Body of pancreas (tissue), 4 donors: Measurements from ENCODE around the gene TRIM58.

ENCODE experiments used
- POLR2A ChIP-seq, 3 donors: fragments of 450-650 bp; IDR thresholded peaks; one replicate each; pipeline ENCODE4 v1.6.1; 2016; ENCODE audit warnings: antibody characterized with exemption in 3 of 3, mild to moderate bottlenecking in 2 of 3
- TF ChIP-seq, protein P1 (sequence below), 7 experiments: fragments of 450-650 bp in 4 of 7; fragments of 200-600 bp in 3 of 7; sonication (generic) in 3 of 7; IDR thresholded peaks; one replicate each; pipeline ENCODE4 v1.5.1; 2016 to 2019; ENCODE audit warnings: antibody characterized with exemption in 7 of 7

GRCh38 chr1:247913786-247914185 is 56.8 kb downstream of the TRIM58 start:
- TF ChIP-seq, protein P1, sequence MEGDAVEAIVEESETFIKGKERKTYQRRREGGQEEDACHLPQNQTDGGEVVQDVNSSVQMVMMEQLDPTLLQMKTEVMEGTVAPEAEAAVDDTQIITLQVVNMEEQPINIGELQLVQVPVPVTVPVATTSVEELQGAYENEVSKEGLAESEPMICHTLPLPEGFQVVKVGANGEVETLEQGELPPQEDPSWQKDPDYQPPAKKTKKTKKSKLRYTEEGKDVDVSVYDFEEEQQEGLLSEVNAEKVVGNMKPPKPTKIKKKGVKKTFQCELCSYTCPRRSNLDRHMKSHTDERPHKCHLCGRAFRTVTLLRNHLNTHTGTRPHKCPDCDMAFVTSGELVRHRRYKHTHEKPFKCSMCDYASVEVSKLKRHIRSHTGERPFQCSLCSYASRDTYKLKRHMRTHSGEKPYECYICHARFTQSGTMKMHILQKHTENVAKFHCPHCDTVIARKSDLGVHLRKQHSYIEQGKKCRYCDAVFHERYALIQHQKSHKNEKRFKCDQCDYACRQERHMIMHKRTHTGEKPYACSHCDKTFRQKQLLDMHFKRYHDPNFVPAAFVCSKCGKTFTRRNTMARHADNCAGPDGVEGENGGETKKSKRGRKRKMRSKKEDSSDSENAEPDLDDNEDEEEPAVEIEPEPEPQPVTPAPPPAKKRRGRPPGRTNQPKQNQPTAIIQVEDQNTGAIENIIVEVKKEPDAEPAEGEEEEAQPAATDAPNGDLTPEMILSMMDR (IDR thresholded peaks at IDR 0.05), result no peak
- TF ChIP-seq POLR2A (IDR thresholded peaks at IDR 0.05), result no peak
